ENCODE measurements around the gene MFN2. TPM values are rescaled to one million over a fixed set of nuclear protein-coding genes. Genes with fewer than 3 reads are reported as not detected.

Gene MFN2
- total RNA-seq, 1 experiment from 2014 or later = 104 TPM

- Histone ChIP-seq H3K36me3 (ENCODE audit: control insufficient read depth, insufficient read depth, low read length) (no peaks in the 10 kb centered on the region), H3K27ac (ENCODE audit: low read length) (no peak overlapping the region), H3K4me3 (ENCODE audit: low read depth in 2 of 2, low read length in 2 of 2) (no peak overlapping the region), H3K27me3 (ENCODE audit: control insufficient read depth, insufficient read depth, low read length) (no peaks in the 10 kb centered on the region), H3K9me3 (ENCODE audit: control insufficient read depth, insufficient read depth, low read depth, low read length) (no peaks in the 10 kb centered on the region), H3K4me1 (ENCODE audit: control insufficient read depth, insufficient read depth, low read length) (peaks cover 2% of the 10 kb centered on the region; the same call in 1 of the 2 replicates)
- BruUV-seq (replicated peaks) = no TSS peak
- DNase-seq (ENCODE audit: low read depth, low spot score) (no peak), ATAC-seq (no peak)
- intact Hi-C loops (cut with micrococcal nuclease; ENCODE audit: unreplicated experiment) = no loop called here
- ChIA-PET CTCF (no interaction called here), POLR2A (no interaction called here)
- no peak for TF ChIP-seq CTCF (IDR thresholded peaks at IDR 0.05)
- no peak for TF ChIP-seq TCF7L2 (IDR thresholded peaks at IDR 0.05; ENCODE audit: low read depth, low read length)
- no peak for TF ChIP-seq SIN3A (IDR thresholded peaks at IDR 0.05; ENCODE audit: borderline replicate concordance, insufficient read depth, low read depth, low read length)
- no peak for TF ChIP-seq REST (IDR thresholded peaks at IDR 0.05; ENCODE audit: insufficient read depth in 1 of 2, low read depth in 2 of 2, low read length in 1 of 2)
- TF ChIP-seq POLR2AphosphoS5 (IDR thresholded peaks at IDR 0.05; ENCODE audit: low read depth, low read length) = no peak
- in situ Hi-C loops (cut with HindIII; ENCODE audit: low pct_unique_long_range_greater_than_20kb, low sequenced_read_pairs) = no loop called here
Observed at GRCh38 chr1:12046749-12047119, 66.5 kb downstream of the MFN2 start.

GRCh38 chr1:12047120-12047876 is 67.1 kb downstream of the MFN2 start:
- POLR2A ChIA-PET = no interaction called here
- in situ Hi-C loops (cut with HindIII; ENCODE audit: low pct_unique_long_range_greater_than_20kb, low sequenced_read_pairs) = no loop called here
- H3K27ac ChIP-seq (ENCODE audit: low read length) = no peak overlapping the region
- H3K36me3 ChIP-seq (ENCODE audit: control insufficient read depth, insufficient read depth, low read length) = no peaks in the 10 kb centered on the region
- H3K4me1 ChIP-seq (ENCODE audit: control insufficient read depth, insufficient read depth, low read length) = no peaks in the 10 kb centered on the region; the same call in 1 of the 2 replicates
- no peak for ATAC-seq
- BruUV-seq (replicated peaks) = no TSS peak
- DNase-seq (ENCODE audit: low read depth, low spot score) = no peak
- CTCF ChIA-PET = no interaction called here
- no peaks in the 10 kb centered on the region for H3K27me3 ChIP-seq (ENCODE audit: control insufficient read depth, insufficient read depth, low read length)
- intact Hi-C loops (cut with micrococcal nuclease; ENCODE audit: unreplicated experiment) = no loop called here
- H3K9me3 ChIP-seq (ENCODE audit: control insufficient read depth, insufficient read depth, low read depth, low read length) = no peaks in the 10 kb centered on the region
- no peak overlapping the region for H3K4me3 ChIP-seq (ENCODE audit: low read depth in 2 of 2, low read length in 2 of 2)
- TF ChIP-seq POLR2AphosphoS5 (IDR thresholded peaks at IDR 0.05; ENCODE audit: low read depth, low read length) (no peak), CTCF (IDR thresholded peaks at IDR 0.05) (no peak), SIN3A (IDR thresholded peaks at IDR 0.05; ENCODE audit: borderline replicate concordance, insufficient read depth, low read depth, low read length) (no peak), REST (IDR thresholded peaks at IDR 0.05; ENCODE audit: insufficient read depth in 1 of 2, low read depth in 2 of 2, low read length in 1 of 2) (no peak), TCF7L2 (IDR thresholded peaks at IDR 0.05; ENCODE audit: low read depth, low read length) (no peak)
